HG02623 (cell line): ENCODE data around the gene RBMS1.

Source experiments
- ATAC-seq: cut with Tn5 transposase; IDR thresholded peaks from one replicate; pipeline ENCODE4 v1.9.1; 2021; ENCODE audit warnings: moderate library complexity; ENCODE audit not compliant: unreplicated experiment

The RBMS1 gene

DNA sequence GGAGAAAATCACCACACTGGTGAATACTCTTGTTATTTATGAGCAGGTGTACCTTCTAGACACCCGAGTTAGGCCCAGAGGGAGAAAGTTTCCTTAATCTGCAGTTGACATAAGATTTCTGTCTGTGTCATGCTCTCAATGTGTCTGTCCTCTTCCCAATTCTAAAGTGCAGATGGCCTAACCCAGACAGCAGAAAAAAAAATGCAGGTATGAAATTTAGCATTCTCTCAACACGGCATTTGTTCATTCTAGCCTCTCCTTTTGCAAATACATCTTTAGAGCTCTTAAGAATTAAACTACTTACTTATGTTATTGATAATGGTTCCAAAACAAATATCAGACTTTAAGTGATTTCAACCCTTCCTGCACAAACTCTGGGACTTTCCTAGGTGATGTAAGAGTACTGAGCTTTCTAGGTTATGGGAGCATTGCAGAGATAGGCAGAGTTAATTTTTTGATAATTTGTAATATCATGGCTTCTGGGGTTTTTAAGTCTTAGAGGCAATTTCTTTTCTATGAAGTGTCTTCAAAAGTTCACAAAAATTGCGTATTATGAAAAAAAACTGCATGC is 260.6 kb downstream of the RBMS1 start:
- no peak for ATAC-seq

GRCh38 chr2:160229591-160229990 is 264.0 kb downstream of the RBMS1 start:
- ATAC-seq: no peak

- ATAC-seq: no peak
These were observed 265.3 kb downstream of the RBMS1 start for GRCh38 chr2:160228141-160228917.

- ATAC-seq: no peak
These were observed 266.2 kb downstream of the RBMS1 start for GRCh38 chr2:160227293-160227915.

- ATAC-seq: no peak
These were observed 267.2 kb downstream of the RBMS1 start for GRCh38 chr2:160226367-160226766.

- ATAC-seq: no peak
These were observed 267.9 kb downstream of the RBMS1 start for GRCh38 chr2:160225722-160226121.

DNA sequence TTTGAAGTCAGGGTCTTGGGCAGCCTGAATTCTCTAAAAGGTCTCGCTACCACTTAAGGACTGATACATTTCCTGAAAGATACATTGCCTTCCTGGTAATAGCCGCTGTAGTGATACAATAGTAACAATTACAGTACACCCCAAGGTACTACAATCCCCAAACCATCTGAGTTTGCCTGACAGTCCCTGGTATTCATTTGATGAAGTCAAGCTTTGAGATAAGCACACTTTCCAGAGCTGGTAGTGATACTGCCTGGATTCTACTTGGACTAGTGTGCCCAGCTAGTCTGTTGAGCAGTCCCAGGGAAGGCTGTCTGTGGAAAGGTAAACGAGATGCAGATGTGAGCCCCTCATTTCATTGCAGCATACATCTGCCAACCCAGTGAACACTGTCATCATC is 269.1 kb downstream of the RBMS1 start:
- ATAC-seq: peak; percentile 3

DNA sequence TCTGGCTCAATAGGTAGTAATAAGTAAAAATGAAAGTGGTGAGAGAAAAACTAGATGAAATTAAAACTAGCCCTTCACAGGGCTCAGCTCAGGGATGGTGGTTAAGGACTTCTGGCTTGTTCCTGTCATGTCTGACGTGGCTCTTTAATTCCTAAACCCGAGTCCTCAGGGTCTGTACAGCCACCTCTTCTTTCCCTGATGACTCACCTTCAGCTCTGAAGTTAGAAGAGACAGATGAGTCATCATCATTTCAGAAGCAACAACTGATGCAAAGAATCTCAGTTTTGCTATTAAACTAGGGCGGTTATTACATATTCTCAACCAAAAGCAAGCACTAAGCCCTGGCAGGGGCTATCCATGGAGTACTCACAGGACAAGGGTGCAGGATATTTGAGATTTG is 269.5 kb downstream of the RBMS1 start:
- ATAC-seq: peak; percentile 92

DNA sequence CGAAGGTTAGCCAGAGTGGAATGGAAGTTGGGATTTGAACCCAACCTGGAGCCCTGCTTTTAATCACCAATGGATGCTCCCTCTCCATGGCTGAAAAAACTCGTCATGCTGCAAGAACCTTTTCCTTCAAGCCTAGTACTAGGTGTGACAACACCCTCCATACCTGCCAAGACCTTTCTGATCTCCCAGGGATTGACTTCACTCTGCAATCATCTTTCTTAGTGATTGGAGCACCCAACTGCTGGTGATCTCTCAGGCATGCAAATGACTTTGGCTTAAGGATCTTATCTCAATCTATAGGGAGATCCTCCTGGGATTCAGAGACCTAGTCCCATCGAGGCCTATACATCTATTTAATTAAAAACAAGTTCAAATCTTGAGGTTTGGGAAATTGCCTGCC is 270.0 kb downstream of the RBMS1 start:
- ATAC-seq: no peak

DNA sequence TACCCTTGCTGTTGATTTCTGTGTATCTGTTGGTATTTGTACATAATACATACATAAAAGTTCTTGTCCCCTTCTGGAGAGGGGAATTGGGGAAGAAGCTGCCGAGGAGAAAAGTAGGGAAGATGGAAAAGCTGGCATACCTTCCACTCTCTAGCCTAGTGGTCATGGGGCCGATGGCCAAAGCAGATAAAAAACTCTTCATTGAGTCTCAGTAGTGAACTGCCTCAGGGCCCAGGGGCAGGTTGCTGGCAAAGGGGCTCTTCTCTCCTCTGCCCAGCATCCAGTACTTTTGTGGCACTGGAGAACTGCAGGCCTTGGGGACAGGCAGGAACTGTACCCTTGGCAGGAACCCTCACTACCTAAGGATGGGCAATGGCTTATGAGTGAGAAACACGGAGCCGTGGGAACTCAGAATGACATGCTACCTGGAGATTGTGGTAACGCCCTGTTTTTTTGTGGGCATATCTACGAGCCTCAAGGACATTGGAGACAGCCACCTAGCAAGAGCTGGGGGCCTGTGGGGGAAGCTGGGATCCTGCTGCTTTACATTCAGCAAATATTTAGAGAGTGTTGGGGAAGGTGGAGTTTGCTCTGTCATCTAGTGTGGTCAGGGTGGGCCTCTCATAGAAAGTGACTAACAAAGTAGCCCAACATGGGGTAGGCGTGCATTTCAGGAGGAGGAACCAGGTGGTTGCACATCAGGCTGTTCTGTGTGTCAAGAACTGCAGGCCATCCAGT is 270.9 kb downstream of the RBMS1 start:
- ATAC-seq: no peak
